GM12875 (cell line): Measurements from ENCODE around the gene PREB.

Experiments
- H3K4me3 ChIP-seq: one replicate; pipeline ENCODE4 v1.5.1; 2011; ENCODE audit warnings: low read depth, low read length, control low read depth
- TF ChIP-seq, protein P1 (sequence below): IDR thresholded peaks from 2 replicates; pipeline ENCODE4 v1.5.1; 2011; ENCODE audit warnings: low read depth, mild to moderate bottlenecking, control low read depth, inconsistent platforms, low read length, moderate library complexity, borderline replicate concordance; ENCODE audit not compliant: insufficient read depth

Gene PREB

DNA sequence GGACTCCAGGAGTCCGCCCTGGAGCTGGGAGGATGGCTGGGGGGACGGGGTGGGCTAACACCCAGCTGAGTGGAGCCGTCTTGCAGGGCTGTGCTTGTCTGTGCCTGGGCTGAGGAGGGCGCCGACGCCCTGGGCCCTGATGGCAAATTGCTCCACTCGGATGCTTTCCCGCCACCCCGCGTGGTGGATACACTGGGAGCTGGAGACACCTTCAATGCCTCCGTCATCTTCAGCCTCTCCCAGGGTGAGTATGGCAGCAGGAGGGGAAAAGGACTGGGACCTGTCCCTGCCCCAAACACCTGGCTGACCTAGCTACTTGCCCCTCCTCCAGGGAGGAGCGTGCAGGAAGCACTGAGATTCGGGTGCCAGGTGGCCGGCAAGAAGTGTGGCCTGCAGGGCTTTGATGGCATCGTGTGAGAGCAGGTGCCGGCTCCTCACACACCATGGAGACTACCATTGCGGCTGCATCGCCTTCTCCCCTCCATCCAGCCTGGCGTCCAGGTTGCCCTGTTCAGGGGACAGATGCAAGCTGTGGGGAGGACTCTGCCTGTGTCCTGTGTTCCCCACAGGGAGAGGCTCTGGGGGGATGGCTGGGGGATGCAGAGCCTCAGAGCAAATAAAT lies 35.0 kb downstream of the PREB start:
- TF ChIP-seq, protein P1, sequence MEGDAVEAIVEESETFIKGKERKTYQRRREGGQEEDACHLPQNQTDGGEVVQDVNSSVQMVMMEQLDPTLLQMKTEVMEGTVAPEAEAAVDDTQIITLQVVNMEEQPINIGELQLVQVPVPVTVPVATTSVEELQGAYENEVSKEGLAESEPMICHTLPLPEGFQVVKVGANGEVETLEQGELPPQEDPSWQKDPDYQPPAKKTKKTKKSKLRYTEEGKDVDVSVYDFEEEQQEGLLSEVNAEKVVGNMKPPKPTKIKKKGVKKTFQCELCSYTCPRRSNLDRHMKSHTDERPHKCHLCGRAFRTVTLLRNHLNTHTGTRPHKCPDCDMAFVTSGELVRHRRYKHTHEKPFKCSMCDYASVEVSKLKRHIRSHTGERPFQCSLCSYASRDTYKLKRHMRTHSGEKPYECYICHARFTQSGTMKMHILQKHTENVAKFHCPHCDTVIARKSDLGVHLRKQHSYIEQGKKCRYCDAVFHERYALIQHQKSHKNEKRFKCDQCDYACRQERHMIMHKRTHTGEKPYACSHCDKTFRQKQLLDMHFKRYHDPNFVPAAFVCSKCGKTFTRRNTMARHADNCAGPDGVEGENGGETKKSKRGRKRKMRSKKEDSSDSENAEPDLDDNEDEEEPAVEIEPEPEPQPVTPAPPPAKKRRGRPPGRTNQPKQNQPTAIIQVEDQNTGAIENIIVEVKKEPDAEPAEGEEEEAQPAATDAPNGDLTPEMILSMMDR = no peak
- no peak overlapping the region for H3K4me3 ChIP-seq

DNA sequence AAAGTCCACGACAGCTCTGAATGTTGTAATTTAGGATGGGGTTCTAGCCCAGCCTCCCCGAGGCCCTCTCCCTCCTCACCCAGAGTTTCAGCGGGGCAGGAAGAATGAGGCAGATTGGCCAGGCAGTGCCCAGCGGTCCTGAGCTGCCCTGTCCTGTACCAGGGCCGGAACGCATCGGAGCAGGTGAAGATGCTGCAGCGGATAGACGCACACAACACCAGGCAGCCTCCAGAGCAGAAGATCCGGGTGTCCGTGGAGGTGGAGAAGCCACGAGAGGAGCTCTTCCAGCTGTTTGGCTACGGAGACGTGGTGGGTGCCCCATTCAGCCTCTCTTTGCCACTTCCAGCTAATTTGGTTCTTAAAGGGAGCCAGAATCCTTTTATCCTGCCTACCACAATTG lies 37.1 kb downstream of the PREB start:
- TF ChIP-seq, protein P1 = no peak
- H3K4me3 ChIP-seq = no peak overlapping the region

DNA sequence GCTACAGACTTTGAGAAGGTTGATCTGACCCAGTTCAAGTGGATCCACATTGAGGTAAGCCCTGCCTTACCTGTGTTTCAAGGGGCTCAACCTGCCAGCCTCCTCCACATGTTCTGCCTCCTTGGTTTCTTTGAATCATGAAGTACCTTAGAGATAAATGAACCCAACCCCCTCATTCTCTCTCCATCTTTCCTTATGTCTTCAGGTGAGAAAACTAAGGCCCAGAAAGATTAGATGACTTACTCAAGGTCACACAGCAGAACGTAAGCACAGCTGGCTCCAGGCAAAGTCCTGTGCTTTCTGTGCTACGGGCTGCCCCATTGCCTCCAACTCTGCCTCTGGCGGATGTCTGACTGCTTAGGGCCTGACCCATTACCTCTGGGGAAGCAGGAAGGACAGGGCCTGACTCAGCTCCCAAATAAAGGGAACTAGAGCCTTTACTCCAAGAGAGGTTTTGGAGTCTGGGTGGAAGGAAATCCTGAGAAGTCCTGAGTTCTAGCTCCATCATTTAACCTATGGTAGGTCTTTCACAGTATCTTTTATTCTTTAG lies 37.6 kb downstream of the PREB start:
- H3K4me3 ChIP-seq = no peak overlapping the region
- TF ChIP-seq, protein P1 = no peak

DNA sequence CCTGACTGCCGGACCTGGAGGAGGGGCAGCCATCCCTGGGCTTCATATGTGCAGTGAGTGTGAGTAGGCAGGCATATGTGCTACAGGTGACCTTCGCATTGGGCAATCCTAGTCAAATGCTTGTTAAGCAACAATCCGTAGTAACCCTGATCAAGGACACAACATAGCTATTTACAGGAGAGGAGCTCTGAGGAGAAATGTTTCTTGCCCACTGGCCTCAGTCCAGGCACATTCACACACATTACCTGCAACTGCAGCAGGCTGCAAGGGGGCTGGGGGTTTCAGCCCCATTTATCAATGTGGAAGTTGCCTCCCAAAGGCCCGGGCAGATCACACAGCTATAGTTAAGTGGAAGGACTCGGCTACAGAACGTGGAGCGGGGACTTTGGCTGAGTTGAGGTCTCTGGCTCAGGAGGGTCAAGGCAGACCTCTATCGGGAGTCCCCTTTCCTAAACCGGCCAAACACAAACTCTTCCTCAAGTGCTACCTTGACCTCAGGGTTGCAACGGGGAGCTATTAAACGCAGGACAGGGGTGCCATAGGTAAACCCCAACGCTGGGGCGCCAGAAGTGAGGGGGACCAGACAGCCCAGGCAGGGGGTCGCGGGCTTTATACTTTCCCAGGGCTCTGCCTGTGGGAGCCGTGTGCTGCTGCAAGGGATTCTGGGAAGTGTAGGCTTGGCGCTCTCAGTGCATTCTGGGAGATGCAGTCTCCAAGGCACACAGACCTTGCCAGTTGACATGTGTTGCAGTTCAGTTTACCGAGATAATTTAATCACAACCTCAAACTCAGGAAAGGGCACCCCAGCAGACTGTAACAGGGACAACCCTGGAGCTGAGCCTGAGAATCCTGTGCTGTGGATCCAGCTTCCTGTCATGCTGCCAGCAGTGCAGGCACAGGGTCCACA lies 38.4 kb downstream of the PREB start:
- TF ChIP-seq, protein P1 = no peak
- no peak overlapping the region for H3K4me3 ChIP-seq

DNA sequence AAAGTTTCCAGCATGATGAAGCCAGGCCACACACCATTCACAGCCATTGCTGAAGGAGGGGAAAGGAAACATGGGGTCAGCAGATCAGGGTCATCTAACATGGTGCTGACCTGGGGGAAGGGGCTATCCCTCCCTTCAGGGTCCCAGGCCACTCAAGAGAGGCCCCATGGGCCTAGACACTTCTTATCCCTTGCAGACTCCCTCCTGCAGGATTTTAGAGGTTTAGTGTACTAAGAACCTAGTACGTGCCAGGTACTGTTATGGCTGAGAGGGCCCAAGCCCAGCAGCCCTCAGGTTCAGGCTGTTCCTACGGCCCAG lies 39.0 kb downstream of the PREB start:
- H3K4me3 ChIP-seq = no peak overlapping the region
- TF ChIP-seq, protein P1 = no peak

DNA sequence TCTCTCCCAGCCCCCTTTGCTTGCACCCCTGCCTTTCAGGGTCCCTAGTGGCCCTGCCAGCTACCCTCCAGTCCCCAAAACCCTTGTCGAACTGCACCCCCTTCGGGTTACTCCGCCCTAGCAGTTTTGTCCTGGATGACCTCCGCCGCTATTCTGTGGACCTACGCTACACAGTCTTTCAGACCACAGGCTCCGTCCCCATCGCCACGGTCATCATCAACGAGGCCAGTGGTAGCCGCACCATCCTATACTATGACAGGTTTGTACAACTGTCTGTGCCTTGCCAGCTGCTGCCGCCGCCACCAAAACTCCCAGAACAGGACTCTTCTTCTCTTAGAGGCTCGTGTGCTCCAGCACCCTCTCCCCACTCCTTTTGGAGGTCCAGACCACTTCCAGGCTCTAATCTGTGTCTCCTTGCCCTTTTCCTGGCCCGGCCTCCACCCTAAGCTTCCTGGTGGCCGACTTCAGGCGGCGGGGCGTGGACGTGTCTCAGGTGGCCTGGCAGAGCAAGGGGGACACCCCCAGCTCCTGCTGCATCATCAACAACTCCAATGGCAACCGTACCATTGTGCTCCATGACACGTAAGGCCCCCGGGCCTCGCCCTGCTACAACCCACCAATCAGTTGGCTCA lies 40.0 kb downstream of the PREB start:
- no peak overlapping the region for H3K4me3 ChIP-seq
- TF ChIP-seq, protein P1 = no peak
